Activated CD4-positive, alpha-beta T cell treated with anti-CD3 and anti-CD28 coated beads for 1 hour (primary cell): ENCODE data around the gene KCNJ12.
"Not testable (repeated sequence)": the region's sequence is repeated elsewhere in the genome, so short reads cannot be mapped to it uniquely, and the experiment has no call there.

Experiments
- DNase-seq: peaks from one replicate; pipeline ENCODE4 v3.0.0-alpha.2; 2020

The KCNJ12 gene

DNA sequence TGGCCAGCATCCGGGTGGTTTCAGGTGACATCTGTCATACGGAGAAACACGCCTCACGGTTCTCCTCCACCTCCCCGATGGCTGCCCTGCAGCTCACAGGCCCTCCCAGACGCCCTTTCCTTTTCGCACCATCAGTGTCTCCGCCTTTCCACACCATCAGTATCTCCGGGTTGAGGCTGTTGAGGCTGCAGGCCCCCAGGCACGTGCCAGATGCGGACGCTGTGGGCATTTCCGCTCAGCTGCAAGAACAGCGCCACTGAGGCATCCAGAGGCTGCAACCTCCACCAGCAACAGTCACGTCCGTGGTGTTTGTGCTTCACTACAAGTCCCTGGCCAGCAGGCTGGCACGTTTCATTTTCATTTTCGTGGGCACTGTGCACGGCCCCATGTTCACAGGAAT is 25.7 kb upstream of the KCNJ12 start:
- DNase-seq: not testable (repeated sequence)

DNA sequence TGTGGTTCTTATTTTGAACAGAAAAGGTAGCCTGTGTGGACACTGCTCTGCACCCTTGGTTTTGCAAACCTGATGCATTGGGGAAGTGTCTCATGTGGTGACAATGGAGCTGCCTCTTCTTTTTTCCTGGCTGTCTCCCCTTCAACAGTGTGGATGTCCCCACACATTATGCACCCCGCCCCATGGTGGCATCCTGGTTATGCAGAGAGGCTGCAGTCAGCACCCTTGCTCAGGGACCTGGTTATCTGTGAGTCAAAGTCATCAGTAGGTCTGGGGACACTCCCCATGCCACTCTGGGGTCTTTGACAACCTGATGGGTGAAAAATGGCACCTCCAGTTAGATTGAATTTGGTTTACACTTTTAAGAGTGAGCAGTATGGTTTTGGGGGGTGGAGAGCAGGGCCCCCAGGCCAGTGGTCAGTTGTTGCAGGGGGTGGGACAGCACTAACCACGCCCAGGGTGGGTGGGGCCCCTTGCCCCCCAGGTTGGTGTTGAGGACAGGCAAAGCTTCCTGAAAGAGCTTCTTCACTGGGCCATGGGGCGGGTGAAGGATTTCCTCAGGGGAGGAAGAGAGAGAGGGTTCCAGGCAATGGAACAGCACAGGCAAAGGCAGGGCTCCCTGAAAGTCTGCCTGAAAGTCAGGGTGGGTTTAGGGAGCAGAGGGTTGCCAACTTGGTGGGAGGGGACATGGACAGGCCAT is 24.6 kb upstream of the KCNJ12 start:
- DNase-seq: no peak

DNA sequence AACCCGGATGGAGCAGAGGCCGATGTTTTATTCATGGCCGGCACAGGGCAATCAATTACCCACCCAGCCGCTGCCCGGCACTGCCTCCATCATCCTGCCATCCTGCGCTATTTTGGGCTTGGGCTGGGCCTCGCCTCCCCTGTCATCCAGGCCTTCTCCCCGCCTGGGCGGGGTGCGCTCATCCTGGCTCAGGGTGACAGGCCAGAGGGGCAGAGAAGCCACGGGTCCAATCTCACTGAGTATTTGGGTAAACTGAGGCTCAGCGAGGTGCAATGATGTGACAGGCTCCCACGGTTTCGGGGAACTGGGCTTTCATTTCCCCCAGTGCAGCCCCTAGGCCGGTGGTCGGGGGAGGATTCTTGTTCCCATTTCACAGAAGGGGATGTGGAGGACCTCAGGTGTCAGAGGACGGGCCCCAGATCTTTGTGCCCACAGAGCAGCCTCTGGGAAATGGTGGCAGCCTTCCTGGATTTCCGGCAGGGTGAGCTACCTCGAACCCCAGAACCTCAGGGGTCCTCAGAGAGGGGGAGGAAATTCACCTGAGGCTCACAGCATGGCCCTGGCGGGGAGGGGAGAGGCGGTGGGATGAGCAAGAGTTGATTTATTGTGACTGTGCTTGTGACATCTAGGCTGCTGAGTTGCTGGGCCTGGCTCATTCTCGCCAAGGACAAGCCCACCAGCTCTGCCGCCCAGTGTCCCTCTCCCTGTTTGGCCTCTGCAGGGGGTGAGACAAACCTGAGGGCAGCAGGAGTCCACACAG is 23.8 kb upstream of the KCNJ12 start:
- DNase-seq: no peak

DNA sequence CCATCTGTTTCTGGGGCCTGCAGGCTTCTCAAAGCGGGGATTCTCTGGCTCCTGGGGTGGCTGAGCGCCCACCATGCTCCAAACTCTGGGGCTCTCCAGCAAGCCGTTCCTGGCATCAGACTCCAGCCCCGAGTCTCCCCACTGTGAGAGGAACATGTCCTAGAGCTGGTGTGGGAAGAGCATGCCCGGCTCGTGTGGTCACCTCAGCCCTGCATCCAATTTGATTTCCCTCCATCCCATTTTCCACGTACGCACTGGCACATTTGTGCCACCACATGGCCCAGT is 23.2 kb upstream of the KCNJ12 start:
- DNase-seq: no peak

DNA sequence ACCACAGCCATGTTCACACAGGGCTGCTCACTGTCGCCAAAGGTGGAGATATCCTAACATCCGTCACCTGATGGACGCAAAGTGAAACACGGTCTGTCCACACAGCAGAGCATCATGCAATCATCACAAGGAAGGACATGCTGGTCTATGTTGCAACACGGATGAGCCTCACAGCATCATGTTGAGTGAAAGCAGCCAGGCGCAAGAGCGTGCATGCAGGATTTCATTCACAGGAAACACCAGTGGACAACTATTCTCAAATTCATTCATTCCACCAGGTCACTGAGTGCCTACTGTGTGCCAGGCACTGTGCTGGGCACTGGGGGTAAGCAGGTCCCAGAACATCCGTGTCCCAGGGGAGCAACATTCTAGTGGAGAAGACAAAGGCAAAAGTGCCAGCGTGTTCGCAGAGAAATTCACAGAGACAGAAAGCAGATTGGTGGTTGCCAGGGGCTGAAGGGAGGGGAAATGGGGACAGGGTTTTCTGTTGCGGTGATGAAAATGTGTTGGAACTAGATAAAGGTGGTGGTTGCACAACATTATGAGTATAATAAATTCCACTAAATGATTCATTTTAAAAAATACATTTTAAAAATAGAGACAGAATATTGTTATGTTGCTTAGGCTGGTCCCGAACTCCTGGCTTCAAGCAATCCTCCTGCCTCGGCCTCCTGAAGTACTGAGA is 22.7 kb upstream of the KCNJ12 start:
- DNase-seq: no peak

DNA sequence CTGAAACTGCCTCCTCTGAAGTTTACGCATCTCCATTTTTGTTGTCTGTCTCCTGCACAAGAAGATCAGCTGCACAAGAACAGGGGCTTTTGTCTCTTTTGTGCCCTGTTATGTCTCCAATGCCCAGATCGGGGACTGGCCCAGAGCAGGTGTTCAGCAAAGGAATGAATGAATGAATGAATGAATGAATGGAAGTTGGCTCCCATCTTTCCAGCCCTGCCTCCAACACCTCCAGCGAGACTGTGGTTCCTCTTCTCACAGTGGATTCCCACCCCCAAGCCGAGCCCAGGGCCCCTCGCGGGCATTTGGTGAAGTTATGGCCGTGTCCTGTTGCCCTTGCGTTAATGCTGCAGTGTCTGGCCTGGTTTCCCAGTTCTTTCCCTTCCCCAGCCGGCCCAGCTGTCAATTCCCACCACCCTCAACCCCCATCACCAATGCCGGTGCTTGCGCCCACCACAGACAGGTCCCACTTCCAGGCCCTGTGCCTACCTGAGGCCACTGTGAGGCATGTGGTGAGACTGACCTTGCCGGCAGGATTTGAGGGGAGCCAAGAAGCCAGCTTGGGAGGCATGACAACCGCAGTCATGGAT is 21.3 kb upstream of the KCNJ12 start:
- DNase-seq: no peak

DNA sequence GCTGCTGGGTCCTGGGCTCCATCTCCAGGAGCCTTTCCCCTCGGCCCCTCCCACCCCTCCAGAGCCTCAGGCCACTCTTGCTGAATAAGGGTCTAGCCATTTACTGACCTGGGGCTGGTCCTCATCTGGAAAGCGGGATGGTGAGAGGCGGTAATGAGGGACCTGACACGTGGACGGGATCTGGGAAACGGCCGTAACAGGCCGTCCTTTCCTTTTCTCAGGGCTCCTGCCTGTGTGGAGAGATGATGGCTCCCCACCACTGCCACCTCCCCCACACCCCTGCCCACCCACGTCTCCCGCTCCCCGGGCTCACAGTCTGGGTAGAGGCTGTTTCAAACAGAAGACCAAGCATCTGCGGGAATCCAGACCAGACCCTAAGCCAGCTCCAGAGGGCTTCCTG is 20.6 kb upstream of the KCNJ12 start:
- no peak for DNase-seq

DNA sequence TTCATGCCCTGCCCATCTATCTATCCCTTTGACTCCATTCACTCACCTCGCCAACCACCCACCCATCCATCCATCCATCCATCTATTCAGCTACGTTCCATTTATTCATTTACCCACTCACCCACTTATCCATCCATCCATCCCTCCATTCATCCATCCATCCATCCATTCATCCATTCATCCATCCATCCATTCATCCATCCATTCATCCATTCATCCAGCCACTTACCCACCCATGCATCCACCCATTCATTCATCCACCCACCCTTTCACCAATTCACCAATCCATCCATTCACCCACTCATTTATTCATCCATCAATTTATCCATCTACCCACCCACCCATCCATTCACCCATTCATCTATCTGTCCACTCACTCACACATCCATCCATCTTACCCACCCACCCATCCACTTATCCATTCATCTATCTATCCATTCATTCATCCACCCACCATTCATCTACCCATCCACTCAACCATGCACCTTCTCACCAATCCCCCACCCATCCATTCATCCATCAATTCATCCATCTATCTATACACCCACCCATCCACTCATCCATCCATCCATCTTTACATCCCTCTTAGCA is 19.5 kb upstream of the KCNJ12 start:
- no peak for DNase-seq

DNA sequence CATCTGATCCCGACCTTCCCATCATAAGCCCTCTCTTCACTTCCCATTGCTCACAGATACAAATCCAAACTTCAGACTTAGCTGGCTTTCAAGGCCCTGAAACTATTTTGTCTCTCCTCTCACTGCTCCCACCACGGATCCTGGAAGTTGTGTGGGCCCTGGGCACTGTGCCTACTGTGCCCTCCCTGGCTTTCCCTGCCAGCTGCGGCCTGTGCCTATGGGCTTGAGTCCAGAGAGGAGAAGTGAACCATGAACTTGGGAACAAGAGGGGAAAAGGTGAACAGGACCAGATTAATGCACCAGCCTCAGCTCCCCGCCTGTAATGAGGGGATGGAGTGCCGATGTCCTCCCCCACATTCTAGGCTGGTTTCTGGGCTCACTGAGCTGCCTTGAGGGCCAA is 18.9 kb upstream of the KCNJ12 start:
- DNase-seq: no peak

DNA sequence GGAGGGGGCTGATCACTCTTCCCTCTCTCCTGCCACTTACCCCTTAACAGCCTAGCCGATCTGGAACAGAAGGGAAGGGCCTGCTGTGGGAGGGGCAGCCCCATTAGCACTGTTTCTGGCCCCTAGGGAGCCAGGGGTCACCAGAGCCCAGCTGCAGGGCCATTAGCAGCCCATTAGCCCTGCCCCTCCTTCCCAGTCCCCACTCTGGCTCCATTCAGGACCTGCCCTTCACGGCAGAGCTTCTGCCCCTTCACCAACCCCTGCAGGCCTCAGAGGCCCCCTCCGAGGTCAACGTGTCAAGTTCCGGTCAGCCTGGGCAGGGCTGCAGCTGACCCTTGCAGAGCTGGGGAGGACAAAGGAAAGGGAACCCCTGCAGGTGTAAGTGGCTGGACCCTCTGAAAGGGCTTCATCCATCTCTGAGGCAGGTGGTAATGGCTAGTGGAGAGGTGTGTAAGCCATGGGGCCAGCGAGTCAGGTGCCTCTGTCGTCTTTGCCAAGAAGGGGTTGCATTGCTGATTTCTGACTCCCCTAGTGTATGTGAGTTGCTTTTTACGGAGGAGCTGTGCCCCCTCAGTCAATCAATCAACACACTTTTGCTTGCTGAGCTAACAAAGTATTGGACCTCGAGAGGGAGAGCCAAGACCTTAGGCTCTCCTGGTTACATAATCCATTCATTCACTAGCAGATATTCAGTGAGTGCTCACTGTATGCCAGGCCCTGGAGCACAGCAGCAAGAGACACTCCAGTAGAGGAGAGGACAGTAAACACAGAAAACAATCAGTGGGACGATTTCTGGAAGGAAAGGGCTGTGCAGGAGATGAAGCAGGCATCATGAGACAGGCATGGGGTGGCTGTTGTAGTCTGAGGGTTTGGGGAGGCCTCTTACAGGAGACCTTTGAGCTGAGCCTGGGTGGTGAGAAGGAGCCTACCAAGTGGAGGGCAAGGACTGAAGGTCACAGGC is 18.2 kb upstream of the KCNJ12 start:
- DNase-seq: no peak

DNA sequence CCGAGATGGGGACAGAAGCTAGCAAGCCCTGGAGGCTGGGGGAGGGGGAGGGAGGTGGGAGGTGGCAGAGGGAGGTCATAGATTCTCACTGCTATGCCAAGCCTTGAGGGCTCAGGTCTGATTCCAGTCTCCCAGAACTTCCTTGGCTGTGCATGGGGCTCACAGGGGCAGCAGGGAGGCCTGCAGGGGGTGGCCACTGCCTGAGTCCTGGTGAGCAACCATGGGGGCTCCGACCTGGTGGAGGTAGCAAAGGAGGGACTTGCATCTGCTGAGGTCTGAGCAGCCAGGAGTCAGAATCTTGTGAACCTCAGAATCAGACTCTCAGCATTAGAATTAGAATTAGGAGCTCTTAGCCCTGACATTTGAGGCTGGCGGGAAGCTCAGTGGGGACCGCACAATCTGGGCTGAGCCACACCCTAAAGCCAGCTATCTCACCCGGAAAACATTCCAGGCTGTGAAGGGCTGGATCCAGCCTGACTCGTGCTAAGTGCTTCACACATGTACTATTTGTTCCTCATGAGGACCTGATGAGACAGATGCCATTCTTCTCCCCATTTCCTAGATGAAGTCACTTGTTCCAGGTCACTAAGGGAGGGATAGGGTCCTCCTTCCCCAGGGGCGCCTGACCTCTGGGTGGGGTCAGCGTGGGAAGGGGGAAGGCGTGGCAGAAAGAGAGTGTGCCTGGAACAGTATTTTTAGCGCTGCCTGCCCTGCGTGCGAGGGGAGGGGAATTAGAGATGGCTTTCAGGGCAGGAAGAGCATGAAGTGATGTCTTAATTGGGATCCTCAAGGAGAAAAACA is 17.3 kb upstream of the KCNJ12 start:
- DNase-seq: no peak

DNA sequence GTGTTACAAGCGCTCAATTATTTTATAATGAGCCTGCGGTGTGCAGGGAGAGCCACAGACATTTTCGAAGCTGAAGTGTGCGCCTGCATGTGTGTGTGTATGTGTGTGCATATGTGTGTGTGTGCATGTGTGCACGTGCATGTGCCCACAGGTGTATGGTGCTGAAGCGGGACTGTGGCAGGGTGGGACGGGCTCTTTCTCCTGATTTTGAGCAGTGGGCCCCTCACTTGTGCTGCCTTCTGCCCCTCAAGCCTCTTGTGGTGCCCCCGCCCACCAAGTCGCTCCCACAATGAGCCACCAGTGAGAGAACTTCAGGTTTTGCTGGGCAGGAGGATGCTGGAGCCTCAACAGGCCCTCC is 16.7 kb upstream of the KCNJ12 start:
- no peak for DNase-seq

DNA sequence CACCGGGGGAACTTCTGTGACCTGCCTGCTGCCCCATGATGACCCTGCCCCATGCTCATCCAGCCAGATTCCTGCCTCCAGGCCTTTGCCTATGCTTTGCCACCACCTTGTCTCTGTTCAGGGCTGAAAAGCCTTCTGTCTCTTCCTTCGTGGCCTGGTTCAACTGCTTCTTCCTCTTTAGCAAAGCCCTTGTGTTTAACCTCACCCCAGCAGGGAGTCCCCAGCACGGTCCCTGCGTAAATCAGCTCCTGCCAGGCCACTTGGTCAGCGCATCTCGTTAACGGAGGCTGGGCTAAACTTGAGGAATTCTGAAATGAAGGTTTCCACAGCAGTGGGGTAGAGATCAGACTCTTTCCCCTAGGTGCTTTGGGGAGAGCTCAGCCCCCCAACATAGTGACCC is 16.1 kb upstream of the KCNJ12 start:
- DNase-seq: no peak

DNA sequence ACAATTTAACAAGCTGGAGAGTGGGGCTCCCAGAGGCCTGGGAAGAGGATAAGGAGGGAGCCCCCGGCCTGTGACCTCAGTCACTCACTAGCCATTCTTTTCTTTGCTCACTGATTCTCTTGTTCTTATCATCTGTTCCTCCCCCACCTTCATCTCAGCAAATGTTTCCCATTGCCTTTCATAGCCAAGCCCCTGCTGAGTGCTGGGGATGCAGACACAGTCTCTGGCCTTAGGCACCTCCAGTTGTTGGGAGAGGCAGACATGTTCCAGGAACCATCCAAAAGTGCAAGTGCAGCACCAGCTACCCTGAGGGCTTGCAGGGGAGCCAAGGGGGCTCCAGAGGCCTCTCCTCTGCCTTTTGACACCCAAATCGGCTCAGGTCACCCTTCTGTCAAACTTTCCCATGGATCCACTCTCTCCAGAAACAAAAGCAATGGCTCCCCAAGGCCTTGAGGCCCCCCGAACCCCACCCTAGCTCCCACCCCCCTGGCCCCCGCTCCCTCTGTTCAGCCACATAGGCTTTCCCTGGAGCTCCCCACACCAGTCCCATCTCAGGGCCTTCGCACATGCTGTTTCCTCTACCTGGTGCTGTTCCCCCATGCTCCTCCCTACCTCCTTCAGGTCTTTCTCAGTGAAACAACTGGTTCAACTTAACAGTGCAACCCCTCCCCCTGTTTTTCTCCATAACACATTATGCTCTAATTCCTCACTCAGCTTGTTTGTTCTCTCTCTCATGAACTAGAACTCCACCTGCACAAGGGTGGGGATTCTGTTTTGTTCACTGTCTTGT is 14.9 kb upstream of the KCNJ12 start:
- DNase-seq: no peak

DNA sequence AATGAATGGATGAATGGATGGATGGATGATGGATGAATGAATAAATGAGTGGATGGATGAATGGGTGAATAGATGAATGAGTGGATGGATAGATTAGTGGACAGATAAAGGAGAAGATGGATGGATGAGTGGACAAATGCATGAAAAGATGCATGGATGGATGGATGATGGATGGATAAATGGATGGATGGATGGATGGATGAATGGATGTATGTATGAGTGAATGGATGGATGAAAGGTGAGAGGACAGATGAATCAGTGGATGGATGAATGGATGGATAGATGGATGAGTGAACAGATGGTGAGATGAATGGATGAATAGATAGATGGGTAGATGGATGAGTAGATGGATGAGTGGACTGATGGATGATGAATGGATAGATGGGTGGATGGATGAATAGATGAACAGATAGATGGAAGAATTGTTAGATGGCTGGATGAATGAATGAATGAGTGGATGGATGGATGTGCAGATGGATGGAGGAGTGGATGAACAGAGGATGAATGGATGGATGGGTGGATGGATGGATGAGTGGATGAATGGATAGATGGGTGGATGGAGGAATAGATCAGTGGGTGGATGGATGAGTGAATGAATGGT is 13.7 kb upstream of the KCNJ12 start:
- no peak for DNase-seq

DNA sequence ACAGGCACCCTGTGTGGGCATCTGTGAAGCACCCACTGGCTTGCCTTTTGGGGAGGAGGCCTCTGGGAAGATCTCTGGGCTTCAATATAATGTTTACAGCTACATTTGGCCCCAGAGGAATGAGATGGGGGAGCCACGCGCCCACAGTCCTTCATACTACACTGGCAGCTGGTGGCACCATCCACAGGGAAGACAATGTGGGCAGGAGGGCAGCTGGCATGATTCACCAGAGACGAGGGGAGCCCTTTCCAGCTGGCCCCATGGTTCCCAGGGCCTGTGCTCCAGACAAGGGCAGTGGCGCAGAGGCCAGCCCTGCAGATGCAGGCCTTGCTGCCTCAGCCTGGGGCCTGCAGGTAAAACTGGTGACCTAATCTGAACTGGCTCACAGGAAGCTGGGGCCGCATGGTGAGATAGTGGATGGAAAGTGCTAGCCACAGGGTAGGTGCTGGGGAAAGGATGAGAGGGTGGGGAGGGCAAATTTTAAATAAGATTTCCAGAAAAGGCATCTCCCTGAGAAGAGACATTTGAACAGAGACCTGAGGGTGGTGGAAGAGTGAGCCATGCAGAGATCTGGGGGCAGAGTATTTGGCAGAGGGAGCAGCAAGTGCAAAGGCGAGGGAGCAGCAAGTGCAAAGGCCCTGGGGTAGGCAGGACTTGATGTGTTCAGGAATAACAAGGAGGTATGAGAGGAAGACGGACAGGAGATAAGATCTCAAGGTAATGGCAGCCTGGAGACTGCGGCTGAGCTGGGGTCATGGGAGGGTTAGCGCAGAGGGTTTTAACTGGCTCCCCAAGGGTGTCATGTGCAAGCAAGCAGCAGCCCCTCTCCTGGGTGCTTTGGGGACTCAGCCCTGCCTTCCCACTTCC is 12.1 kb upstream of the KCNJ12 start:
- DNase-seq: no peak

DNA sequence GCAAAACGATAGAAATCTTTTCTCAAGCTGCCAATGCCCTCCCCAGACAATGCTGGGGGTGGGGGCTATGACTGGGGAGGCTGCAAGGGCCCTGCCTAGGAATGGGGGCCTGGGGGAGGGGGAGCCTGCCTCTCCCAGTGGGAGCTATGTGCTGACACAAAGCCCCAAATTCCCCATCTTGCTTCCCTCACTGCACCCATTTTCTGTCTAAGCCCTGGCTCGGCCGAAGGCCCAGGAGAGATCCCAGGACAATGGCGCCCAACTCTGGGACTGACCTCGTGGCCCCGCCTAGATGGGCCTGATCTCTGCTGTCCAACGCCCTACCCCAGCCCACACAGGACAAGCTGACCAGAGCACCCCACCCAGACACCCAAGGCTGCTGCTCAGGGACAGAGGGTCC is 11.1 kb upstream of the KCNJ12 start:
- DNase-seq: no peak

DNA sequence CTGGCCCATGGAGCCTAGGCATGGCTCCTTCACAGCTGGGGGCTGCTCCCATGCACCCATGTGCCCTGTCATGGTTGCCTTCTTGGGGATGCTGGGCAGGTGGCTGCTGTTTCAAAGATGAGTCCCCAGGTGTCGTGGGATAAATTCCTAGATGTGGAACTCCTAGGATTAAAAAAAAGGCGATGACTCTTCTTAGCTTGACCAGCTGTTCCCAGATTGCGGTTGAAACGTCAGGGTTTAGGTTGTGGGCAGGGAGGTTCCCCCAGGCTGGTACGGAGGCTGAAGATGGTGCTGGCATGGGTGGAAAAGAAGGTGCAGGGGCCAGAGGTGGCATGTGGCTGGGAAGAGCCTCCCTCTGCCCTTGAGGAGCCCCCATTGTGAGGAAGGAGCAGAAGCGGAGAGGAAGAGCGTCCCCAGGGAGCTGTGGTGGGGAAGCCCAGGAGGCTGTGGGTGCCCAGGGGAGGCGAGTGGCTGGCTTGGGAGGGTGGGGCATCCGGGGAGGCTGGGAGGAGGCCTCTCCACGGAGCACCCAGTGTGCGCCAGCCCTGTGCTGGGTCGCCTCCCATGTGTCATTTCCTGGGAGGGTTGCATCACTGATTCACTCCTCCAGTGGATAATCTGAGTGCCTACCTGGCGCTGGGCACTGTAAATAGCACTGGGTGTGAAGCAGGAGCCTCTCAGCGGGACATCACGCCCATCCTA is 7.5 kb upstream of the KCNJ12 start:
- DNase-seq: no peak

DNA sequence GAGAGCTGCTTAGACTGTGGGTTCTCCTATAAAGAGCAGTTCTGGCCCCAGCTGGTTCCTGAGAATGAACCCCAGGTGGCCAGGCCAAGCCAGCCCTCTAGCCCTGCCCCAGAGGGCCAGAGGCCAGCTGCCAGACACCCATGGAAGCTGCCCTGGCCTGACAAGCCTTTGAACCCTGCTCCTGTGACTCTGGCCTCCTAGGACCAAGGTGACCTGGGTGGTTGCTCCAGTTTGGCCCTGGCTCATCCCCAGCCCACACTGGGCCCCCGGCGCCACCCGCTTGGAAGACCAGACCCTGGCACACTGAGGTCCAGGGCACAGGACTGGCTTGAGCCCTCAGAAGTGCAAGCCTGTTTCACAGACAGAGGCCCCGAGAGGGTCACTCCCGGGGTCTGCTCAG is 6.8 kb upstream of the KCNJ12 start:
- DNase-seq: no peak
